NT2/D1 (cell line): Measurements from ENCODE around the gene CPEB1.

Source experiments
- SUZ12 ChIP-seq: IDR thresholded peaks from 2 replicates; pipeline ENCODE4 v1.6.1; 2011; ENCODE audit not compliant: insufficient read length, insufficient read depth; ENCODE audit errors: extremely low read depth
- YY1 ChIP-seq: IDR thresholded peaks from 2 replicates; pipeline ENCODE4 v1.6.1; 2011; ENCODE audit not compliant: insufficient read length, insufficient read depth
- ZNF274 ChIP-seq: IDR thresholded peaks from 2 replicates; pipeline ENCODE4 v1.6.1; 2011; ENCODE audit warnings: mild to moderate bottlenecking, low read depth, low read length

DNA sequence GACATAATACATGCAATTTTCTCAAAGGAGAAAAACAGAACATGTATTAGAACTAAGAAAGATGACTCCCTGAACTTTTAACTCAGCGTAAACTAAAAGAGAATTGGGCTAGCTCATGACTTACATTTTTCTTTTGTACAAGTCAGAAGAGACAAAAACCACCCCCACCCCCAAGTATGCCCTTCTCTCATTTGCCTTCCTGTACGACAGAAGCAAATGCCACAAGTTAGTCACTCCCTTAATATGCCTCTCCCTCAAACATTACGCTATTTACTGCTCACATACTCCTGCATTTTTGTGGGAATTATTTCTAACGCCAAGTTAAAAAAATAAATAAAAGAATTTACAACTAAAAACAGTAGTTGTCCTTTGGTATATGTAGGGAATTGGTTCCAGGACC, 22.0 kb downstream of the CPEB1 start:
- no peak for TF ChIP-seq YY1
- no peak for TF ChIP-seq ZNF274
- TF ChIP-seq SUZ12 = no peak
